Right cardiac atrium (tissue), 5 donors: ENCODE measurements around the gene ATP10B. TPM values are rescaled to one million over a fixed set of nuclear protein-coding genes. Genes with fewer than 3 reads are reported as not detected.
A peak's percentile ranks its signal among the peaks of the same experiment; 100 is the strongest.

Experiments
- ATAC-seq, 2 donors: fragments of 200-7000 bp; cut with Tn5 transposase; one replicate each; pipeline versions ENCODE4 v1.8.0 to v1.9.1; 2020; ENCODE audit warnings: moderate library complexity in 2 of 2, mild to moderate bottlenecking in 1 of 2
- DNase-seq, 3 donors: peaks; one replicate each; pipeline ENCODE4 v3.0.0-alpha.2; 2020
- H3K27ac ChIP-seq: one replicate; pipeline ENCODE4 v1.5.1; 2013; ENCODE audit warnings: mild to moderate bottlenecking, low read length, control low read depth, moderate library complexity
- H3K27me3 ChIP-seq: one replicate; pipeline ENCODE4 v1.6.1; 2013; ENCODE audit not compliant: control insufficient read depth, insufficient read depth
- H3K4me1 ChIP-seq: one replicate; pipeline ENCODE4 v1.6.1; 2013; ENCODE audit warnings: low read length; ENCODE audit not compliant: control insufficient read depth, insufficient read depth
- H3K4me3 ChIP-seq: one replicate; pipeline ENCODE4 v1.5.1; 2013; ENCODE audit warnings: low read length, control low read depth
- H3K9me3 ChIP-seq: one replicate; pipeline ENCODE4 v1.6.1; 2013; ENCODE audit warnings: low read length; ENCODE audit not compliant: control insufficient read depth
- WGBS: extraction: QIAGEN DNeasy Blood & Tissue Kit; methylation state at CpG from one replicate; pipeline ENCODE4 v1.1.7; 2013; 5-methylcytosine and 5-hydroxymethylcytosine counted together
- intact Hi-C, 4 donors: fragments of 100-400 bp; cut with DNase I; formaldehyde crosslinking; loops; one replicate each; pipeline versions ENCODE4 v1.11.0 to v1.14.0; 2022 to 2023
- polyA plus RNA-seq: library from polyadenylated mRNA; stranded (reverse); fragments of 200-250 nt; gene quantifications from one replicate; pipeline ENCODE4 v1.2.3, GENCODE V29; 2013
- total RNA-seq, 4 donors: library from RNA; stranded (reverse); fragmentation: NEBNext Ultra II Directional; extraction: Animal tissue kit (Norgen Biotek cat#: 25700); gene quantifications; one replicate each; pipeline ENCODE4 v1.2.1, GENCODE V29; 2021
- donor health status: healthy with polysubstance abuse.
- donor health status: DM: no; HTN: yes; CAD: no.
- donor health status: DM: no; HTN: no; CAD: no.
- donor health status: DM: no; HTN: yes; CAD: no; lungs with severe emphysema.
- donor health status: DM: yes; HTN: yes; CAD: no.

The ATP10B gene
- total and polyA plus RNA-seq, 5 donors: 0.25 TPM; not detected in 4

DNA sequence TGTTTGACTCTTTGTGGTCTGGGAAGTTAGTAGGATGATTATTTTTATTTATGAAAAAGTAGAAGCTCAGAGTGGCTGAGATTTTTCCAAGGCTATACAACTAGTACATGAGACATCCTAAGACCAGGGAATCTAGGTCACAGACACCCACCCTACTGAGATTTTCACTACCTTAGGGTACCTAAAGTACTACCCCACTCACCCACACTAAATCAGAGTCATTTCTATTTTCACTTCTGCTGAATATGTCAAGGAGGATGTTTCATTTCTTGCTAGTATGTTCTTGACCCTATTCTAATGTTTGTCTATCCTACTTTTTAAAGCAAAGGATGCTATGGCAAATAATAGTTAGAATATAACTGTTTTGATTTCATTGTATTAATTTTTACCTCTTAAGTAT lies 206.0 kb downstream of the ATP10B start:
- no peaks in the 10 kb centered on the region for H3K9me3 ChIP-seq
- no peak for ATAC-seq
- H3K27ac ChIP-seq: no peak overlapping the region

DNA sequence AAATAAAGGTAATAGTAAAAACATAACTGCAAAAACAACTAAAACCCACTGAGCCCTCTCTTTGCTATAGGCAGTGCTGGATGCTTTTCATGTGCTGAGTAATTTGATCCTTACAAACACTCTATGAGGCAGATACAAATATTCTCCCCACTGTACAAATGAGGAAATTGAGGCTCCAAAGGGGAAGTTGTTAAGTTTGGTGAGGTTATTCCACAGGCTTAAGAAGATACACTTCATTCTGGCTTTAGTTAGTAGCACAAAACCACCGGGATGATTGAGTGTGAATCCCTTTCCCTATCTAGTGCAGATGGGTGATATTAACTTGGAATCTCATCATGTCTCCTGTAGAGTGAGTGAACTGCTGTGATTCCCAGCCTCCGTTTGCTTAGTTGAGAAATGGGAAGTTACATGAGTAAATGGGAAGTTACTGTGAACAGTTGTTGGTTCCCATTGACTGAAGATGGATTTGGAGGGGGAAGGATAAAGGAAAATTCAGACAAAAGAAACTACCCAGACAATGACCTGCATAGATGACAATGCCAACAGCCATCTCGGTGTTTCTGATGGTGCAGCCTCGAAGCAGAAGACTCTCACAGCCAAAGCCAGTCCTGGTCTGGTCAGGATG lies 208.3 kb downstream of the ATP10B start:
- Histone ChIP-seq H3K4me3 (no peak overlapping the region), H3K27ac (no peak overlapping the region), H3K27me3 (no peaks in the 10 kb centered on the region), H3K9me3 (no peaks in the 10 kb centered on the region), H3K4me1 (no peaks in the 10 kb centered on the region)
- no peak for DNase-seq
- WGBS: 71% methylated on average over 4 of the region's 4 CpGs
- no peak for ATAC-seq
- intact Hi-C loops: no loop called here

More for the DNA sequence above, 206.0 kb downstream of the ATP10B start:
- intact Hi-C loops: no loop called here
- H3K4me1 ChIP-seq: no peaks in the 10 kb centered on the region
- H3K27me3 ChIP-seq: no peaks in the 10 kb centered on the region
- H3K4me3 ChIP-seq: no peak overlapping the region
- DNase-seq: no peak

DNA sequence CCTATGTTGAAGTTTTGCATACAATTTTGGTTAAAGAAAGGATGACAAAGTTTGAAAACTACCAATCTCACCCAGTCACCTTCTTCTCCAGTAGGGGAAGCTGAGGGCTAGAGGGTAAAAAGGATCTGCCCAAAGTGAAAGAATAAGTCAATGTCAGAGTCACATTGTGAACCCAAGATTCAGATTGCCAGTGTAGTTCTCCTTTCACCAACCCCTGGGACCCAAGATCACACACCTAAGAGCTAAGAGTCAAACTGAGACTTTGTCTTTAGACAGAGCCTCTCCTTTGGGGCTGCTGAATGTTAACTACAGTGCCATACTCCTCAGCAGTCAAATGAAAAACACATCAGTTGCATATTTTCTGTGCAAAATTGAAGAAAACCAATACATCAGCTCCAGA lies 210.6 kb downstream of the ATP10B start:
- DNase-seq (no peak), ATAC-seq (no peak)
- no peaks in the 10 kb centered on the region for H3K27me3 ChIP-seq
- intact Hi-C loops: no loop called here
- H3K27ac ChIP-seq: no peak overlapping the region
- no peaks in the 10 kb centered on the region for H3K9me3 ChIP-seq
- H3K4me3 ChIP-seq: no peak overlapping the region
- no peaks in the 10 kb centered on the region for H3K4me1 ChIP-seq

DNA sequence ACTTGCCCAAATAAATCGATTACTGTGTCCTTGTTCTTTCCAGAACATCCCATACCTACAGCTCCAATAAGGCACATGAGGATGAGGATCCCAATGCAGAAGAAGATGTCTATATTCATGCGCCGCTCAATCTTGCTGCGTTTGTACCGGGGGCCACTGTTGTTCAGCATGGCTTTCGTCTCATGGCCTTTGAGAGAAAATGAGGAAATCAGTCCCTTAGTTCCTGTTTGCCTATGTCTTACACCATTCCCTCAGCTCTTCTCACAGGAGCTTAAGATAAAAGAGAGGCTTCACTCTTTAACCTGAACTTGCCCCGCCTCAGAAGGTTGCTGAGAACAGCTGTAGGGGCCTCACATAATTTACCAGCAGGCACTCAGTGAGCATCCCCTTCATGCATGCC lies 211.6 kb downstream of the ATP10B start:
- WGBS: 82% methylated on average over 7 of the region's 7 CpGs
- no peaks in the 10 kb centered on the region for H3K4me1 ChIP-seq
- no peaks in the 10 kb centered on the region for H3K27me3 ChIP-seq
- no peak overlapping the region for H3K4me3 ChIP-seq
- H3K27ac ChIP-seq: no peak overlapping the region
- intact Hi-C loops: no loop called here
- H3K9me3 ChIP-seq: no peaks in the 10 kb centered on the region
- ATAC-seq (no peak), DNase-seq (no peak)

DNA sequence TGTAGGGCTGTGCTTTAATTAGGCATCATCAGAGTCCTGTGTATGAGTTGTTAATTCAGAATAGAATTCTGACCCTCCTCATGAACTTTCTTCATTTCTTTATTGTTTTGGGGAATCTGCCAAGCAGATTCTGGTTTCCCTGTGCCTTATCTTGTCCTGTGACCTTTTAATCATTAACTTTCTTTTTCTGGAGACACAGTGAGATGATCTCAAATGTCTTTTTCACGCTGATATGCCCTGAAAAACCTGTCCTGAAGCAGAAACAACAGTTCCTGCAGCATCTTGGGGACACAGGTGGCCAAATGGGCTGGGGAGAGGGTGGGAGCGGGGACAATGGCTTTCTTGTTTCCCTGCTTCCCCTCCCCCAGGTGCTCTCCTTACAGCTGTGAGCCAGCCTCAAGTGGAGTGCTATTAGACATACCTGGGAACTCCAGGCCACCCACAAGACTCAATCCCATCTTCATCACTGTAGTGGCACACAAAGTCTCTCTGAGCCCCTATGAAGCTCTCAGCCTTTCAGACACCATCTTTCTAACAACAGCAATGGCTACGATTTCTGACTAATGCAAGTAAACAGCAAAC lies 213.8 kb downstream of the ATP10B start:
- DNase-seq (no peak), ATAC-seq (no peak)
- Histone ChIP-seq H3K4me1 (no peaks in the 10 kb centered on the region), H3K9me3 (no peaks in the 10 kb centered on the region), H3K4me3 (no peak overlapping the region), H3K27ac (no peak overlapping the region), H3K27me3 (no peaks in the 10 kb centered on the region)
- 64% methylated on average over 3 of the region's 3 CpGs for WGBS
- intact Hi-C loops: no loop called here

DNA sequence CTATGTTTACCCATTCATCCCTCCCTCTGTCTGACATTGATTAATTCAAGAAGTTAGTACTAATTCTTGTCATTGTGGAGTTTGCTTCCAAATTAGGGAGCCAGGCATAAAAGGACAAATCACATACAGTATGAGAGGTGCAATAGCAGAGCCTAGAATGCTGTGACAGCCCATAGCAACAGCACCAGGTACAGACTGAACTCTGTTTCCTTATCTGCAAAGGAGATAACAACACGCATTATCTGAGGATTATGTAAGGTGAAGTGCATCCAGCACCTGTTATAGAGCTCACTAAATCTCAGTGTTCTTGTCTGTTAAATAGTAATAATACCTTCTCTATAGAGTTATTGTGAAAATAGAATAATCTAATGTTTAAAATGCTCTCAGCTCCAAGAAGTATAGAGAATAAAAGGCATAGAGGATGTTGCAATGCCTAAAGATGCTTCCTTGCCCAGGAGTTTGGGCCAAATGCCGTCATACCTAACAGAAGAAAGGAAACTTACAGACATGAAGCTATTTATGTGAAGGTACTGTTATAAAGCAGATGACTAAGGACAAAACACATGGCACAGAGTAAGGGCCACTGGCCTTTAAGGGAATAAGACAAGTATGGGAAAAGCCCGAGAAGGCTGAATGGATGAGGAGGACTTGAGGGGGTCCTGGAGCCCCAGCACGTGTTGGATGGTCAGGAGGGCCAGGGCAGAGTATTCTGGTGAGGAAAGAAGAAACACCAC lies 214.5 kb downstream of the ATP10B start:
- no peak for ATAC-seq
- no peaks in the 10 kb centered on the region for H3K9me3 ChIP-seq
- H3K4me1 ChIP-seq: no peaks in the 10 kb centered on the region
- no peak overlapping the region for H3K27ac ChIP-seq
- DNase-seq: no peak
- H3K4me3 ChIP-seq: no peak overlapping the region
- intact Hi-C loops: no loop called here
- H3K27me3 ChIP-seq: no peaks in the 10 kb centered on the region
- 74% methylated on average over 4 of the region's 4 CpGs for WGBS

DNA sequence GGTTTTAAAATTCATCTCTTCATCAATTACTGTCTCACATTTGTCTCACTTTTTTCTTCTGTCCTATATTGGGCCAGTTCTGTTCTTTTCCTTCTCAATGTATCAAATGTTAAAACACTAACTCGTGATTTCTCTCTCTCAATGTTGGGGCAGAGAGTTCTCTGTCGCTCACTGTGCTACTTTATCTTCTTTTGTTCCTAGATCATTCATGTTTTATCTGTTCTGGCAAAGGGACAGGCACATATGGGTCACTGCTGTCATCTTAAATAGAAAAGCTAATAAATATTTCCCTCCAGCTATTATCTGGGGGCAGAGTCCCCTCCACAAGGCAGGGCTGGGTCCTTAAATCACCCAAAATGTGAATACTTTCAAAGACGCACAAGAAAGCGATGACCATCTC lies 216.3 kb downstream of the ATP10B start:
- Histone ChIP-seq H3K4me1 (no peaks in the 10 kb centered on the region), H3K4me3 (no peak overlapping the region), H3K9me3 (no peaks in the 10 kb centered on the region), H3K27ac (no peak overlapping the region), H3K27me3 (no peaks in the 10 kb centered on the region)
- ATAC-seq (no peak), DNase-seq (no peak)
- intact Hi-C loops: no loop called here
- WGBS: 65% methylated on average over 4 of the region's 4 CpGs

DNA sequence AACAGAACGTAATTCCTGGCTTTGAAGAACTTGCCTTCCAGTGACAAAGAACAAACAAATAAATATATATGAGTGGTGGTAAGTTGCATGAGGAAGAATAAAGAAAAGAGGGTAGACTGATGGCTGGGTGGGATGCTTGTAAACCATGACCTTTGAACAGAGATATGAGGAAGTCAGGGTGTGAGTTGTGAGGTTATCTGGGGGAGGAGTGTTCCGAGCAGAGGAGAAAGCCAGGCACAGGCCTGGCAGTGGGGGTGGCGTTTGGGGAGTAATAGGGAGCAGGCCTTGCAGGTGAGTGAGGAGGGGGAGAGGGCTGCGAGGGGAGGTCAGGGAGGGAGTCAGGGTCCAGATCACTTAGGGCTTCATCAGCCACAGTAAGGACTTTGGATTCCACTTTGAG lies 217.0 kb downstream of the ATP10B start:
- no peak for DNase-seq
- no peaks in the 10 kb centered on the region for H3K4me1 ChIP-seq

DNA sequence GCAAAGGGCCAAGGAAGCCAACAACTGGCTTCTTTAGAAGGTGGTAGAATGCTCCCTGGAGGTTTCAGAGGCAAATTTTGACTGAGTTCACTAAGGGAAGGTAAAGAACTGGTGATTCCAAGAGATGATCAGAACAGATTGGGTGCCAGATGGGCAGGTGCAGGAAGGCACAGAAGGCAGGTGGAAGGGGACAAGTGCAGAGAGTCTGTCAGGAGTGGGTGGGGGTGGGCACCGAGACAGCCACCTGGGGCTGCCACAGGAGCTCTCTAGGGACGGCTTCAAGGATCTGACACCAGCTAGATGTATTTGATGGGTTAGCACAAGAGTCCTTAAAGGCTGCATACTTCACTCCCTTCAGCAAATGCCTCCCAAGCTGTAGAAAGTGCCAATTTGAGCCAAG lies 223.0 kb downstream of the ATP10B start:
- Histone ChIP-seq H3K4me3 (no peak overlapping the region), H3K4me1 (no peaks in the 10 kb centered on the region), H3K27me3 (no peaks in the 10 kb centered on the region), H3K27ac (no peak overlapping the region), H3K9me3 (no peaks in the 10 kb centered on the region)
- intact Hi-C loops: no loop called here
- WGBS: 72% methylated on average over 2 of the region's 2 CpGs
- DNase-seq (no peak), ATAC-seq (no peak)

More for the DNA sequence above, 217.0 kb downstream of the ATP10B start:
- no peaks in the 10 kb centered on the region for H3K27me3 ChIP-seq
- no peak overlapping the region for H3K4me3 ChIP-seq
- no peak overlapping the region for H3K27ac ChIP-seq
- intact Hi-C loops: no loop called here
- WGBS: 61% methylated on average over 4 of the region's 4 CpGs
- peak; percentile 29 to 31 for ATAC-seq
- no peaks in the 10 kb centered on the region for H3K9me3 ChIP-seq

DNA sequence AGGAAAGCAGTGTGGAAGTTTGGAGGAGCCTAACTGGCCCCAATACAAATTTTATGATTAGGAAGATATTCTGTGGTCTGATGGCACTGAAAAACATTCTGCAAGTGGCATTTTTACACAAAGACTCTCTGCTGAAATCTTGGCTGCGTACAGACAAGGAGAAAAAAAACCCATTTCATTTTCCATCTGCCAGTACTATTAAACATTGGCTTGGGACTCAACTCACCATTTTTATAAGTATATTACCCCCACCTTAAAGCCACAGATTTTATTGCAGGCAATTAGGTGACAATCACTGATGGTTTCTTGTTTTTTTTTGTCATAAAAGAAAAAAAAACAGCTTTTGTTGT lies 223.4 kb downstream of the ATP10B start:
- Histone ChIP-seq H3K9me3 (no peaks in the 10 kb centered on the region), H3K27ac (no peak overlapping the region), H3K27me3 (no peaks in the 10 kb centered on the region), H3K4me1 (no peaks in the 10 kb centered on the region), H3K4me3 (no peak overlapping the region)
- DNase-seq (no peak), ATAC-seq (no peak)
- intact Hi-C loops: no loop called here
- whole genome bisulfite sequencing: 50% methylated on average over 1 of the region's 1 CpG

DNA sequence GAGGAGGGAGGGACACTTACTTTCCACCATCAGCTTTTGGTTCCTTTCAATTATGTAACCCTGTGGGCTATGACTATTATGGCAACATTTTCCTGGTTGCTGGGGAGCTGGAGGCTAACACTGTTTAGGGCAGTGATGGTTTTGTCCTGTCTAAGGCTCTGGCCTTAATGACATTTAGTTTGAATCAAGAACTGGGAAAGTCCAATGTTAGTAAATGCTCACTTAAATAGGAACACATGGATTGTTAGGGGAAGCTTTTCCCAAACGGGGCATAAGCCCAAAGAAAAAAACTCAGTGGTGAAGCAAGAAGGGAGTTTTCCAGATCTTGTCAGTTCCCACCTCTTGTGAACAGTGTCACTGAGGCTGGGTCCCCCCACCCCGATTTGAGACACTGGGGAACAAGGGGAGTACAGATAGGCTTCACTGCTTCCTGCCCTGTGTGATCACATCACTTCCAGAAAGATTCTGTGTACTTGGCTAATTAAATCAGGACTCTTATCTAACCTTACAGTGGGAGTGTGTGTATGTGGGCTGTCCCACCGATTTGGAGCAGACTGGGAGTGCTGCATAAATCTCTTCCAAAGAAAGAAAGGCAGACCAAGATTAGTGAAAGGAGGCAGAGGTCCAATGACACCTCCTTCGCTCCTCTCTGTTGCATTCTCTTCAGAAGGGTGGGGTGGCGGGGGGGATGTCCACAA lies 223.9 kb downstream of the ATP10B start:
- WGBS: 39% methylated on average over 5 of the region's 5 CpGs

More for the DNA sequence above, 223.9 kb downstream of the ATP10B start:
- DNase-seq (peak in 1 of 3 donors; percentile 31), ATAC-seq (peak in 1 of 2 donors; percentile 24)
- H3K27ac ChIP-seq: no peak overlapping the region
- H3K9me3 ChIP-seq: no peaks in the 10 kb centered on the region
- no peaks in the 10 kb centered on the region for H3K4me1 ChIP-seq
- intact Hi-C loops: no loop called here
- no peaks in the 10 kb centered on the region for H3K27me3 ChIP-seq
- no peak overlapping the region for H3K4me3 ChIP-seq
